Left kidney (tissue), 2 donors: ENCODE data around the gene TMPRSS6. TPM values are rescaled to one million over a fixed set of nuclear protein-coding genes. Genes with fewer than 3 reads are reported as not detected.

ENCODE experiments used
- DNase-seq: peaks from one replicate; pipeline ENCODE4 v3.0.0-alpha.2; 2013
- polyA plus RNA-seq: library from polyadenylated mRNA; unstranded; fragments of 120-200 nt; gene quantifications from one replicate; pipeline ENCODE4 v1.2.1, GENCODE V29; 2013; ENCODE audit not compliant: insufficient read length

The TMPRSS6 gene
- polyA plus RNA-seq, 1 donor, result 0.33 TPM

DNA sequence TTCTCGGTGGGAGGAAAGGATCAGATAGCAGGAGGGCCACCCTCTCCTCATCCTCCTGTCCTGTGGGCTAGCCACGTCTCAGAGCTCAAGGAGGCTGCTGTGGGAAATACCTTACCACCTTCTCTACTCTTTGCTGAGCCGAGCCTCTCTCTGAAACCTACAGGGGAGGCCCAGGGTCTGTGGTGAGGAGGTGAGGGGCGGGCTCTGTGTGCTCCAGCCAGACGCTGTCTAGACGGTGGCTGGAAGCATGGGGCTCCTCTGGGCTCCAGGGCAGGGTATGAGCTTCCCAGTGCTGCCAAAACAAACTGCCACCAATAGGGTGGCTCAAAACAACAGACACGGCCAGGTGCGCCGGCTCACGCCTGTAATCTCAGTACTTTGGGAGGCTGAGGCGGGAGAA, 5.5 kb upstream of the TMPRSS6 start:
- DNase-seq, result no peak

DNA sequence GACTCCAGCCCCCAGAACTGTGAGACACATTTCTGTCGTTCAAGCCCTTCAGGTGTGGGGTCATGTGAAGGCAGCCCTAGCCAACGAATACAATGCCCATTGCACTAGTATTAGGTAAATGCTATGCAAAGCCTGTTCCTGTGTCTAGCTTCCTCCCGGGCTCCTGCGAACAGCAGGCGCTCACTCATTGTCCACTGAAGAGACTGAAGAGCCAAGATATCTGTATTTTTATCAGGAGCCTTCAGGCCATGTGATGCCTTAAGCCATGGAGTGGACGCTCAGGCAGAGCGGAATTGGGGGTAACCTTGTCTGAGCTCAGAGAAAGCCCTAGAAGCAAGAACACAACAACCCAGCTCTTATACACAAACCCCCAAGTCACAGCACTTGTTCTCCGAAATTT, 4.2 kb upstream of the TMPRSS6 start:
- no peak for DNase-seq

DNA sequence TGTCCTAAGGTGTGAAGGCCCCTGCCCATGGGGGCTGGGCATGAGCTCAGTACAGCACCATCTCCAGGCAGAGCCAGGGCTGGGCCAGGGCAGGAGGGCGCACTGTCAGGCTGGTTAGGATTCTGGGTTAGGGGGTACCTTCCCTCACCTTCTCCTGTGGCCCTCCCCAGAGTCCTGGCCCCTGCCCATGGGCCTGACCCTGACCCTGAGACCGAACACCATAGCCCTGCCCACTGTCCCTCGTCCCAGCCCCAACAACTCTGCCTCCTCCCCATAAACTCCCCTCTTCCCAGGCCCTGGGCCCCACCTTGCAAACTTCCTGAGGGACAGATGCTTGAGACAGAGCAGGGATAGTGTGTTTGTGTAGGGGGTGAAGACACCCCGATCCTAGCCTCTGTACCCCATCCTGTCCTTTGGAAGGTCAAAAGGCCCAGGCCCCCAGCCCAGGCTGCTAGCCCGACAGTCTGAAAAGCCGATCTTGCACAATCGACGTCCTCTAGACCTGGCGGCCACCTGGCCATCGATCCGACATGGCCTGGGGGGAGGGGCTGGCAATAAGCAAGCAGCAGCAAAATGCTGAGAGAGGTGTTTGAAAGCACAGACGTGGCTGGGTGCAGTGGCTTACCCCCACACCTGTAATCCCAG, 2.7 kb upstream of the TMPRSS6 start:
- no peak for DNase-seq

DNA sequence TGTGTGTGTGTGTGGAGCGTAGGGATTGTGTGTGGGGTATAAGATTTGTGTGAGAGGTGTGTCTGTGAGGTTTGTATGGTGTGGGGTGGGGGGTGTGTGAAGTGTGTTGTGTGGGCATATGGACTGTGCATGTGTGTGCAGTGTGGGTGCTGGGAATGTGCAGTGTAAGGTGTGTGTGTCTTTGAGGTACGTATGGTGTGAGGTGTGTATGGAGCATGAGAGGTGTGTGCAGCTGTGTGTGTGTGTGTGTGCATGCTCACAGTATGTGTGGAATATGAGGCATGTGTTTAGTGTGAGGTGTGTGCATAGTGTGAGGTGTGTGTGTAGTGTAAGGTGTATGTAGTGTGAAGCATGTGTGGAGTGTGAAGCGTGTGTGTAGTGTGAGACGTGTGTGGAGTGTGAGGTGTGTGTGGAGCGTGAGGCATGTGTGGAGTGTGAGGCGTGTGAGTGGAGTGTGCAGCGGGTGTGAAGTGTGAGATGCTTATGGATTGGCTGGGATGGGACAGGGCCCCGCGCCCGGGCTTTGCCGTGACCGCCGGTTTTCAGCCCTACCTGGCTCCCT, 1.7 kb upstream of the TMPRSS6 start:
- no peak for DNase-seq

DNA sequence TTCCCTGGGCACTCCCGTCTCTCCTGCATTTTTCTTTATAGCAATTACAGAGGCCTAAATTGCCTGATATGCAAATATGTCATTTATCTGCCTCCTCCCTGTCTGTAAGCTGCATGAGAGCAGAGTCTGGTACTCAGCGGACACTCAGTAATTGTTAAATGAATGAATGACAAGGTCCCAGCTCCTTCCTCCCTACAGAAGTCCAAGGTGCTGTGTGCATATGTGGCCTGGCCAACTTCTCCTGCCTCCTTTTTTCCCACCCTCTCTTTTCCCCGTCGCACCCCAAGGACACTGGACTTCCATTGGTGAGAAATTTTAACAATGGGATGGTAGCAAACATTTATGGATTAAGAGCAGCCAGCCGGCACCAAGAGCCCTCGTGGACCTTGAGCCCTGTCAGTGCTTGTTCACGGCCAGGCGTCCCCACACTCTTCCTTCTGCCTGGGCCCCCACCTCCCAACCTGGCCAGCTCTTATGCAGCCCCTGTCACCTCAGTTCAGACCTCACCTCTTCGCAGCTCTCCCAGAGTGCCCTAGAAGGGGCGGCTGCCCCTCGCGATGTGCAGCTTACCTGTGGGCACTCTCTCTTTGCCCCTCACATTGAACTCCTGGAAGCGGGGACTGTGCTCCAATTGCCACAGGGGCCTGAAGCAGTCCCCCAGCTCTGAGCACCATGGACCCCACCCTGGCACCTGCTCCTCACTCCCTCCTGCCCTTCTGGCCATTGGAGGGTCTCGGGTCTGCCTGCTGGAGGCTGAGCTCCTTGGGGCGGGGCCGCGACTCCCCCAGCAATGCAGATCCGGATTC, 1.5 kb downstream of the TMPRSS6 start:
- DNase-seq, result no peak

DNA sequence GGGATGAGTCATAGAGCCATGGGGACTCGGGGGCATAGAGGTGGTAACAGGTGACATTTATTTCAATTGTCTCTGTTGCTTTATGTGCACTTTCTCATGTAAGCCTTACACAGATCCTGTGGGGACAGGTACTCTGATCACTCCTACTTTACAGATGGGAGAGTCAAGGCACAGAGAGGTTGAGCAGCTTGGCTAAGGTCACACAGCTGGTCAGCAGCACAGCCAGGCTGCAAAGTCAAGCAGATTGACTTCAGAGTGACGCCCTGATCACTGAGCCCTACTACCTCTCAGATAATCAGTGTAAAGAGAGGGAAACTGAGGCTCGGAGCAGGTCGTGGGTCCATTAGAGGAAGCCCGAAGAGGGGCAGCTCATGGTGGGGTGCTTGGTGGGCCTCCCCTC, 3.5 kb downstream of the TMPRSS6 start:
- no peak for DNase-seq

DNA sequence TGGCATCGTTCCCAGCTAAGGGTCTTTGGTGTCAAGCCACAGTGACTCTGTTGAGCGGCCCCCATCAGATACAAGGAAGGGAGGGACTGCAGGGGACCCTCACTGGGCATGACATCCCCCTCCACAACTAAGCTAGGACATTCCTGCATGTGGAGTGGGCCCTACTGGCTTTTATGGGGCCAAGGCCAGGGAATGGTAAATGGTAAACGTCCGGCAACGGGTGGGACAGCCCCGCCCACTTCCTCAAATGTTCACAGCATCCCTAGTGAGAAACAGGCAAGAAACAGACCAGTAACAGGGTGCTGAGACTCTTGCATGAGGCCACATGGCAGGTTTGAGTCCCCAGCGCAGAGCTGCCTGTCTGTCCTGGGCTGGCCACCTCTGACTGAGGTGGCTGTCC, 4.4 kb downstream of the TMPRSS6 start:
- DNase-seq, result no peak

DNA sequence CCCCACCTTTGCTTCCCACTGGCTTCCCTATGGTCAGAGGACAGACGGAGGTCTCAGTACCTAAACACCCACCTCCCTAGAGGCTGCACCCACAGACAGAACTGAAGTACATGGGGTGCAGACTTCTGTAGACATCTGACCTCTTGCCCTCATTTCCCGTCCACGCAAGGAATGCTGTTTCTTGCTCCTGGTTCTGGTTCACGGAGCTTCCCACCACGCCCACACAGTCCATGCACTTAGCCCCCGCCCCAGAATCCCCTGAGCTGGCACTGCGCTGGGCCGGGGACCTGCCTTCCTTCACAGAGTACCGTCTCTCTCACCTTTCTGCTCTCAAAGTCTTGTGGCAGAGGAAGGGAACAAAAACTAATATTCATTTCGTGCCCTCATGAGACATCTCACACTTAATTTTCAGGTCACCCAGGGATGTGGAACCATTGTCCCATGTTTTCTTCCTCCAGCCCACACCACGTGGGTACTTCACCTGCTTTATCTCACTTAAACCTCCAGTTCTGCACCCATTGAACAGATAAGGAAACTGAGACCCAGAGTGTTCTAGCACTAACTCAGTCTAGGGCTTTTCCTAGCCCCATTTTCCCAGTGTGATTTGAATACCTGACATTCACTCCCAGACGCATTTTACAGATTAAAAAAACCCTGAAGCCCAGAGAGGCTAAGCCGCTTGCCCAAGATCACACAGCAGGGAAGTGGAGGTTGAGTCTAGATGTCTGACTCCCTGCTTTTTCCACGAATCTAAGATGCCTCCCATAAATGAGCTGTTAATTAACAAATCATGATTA, 5.7 kb downstream of the TMPRSS6 start:
- no peak for DNase-seq

DNA sequence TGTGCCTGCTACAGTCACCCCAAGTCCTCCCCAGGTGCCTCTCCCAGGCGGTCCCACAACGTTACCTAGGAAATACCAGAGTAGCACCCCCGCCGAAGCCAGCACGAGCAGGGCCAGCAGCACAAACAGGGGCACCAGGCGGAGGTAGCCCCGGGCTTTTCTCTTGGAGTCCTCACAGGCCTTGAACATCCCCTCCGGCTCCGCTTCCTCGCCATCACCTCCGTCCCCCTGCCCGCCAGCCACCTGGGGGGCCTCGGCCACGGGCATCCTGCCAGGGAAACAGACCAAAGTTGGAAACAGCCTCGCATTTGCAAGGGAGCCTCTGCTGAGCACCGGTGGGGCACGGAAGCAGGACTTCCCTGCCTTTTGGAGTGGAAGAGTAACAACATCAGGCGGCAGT, 6.4 kb downstream of the TMPRSS6 start:
- no peak for DNase-seq

DNA sequence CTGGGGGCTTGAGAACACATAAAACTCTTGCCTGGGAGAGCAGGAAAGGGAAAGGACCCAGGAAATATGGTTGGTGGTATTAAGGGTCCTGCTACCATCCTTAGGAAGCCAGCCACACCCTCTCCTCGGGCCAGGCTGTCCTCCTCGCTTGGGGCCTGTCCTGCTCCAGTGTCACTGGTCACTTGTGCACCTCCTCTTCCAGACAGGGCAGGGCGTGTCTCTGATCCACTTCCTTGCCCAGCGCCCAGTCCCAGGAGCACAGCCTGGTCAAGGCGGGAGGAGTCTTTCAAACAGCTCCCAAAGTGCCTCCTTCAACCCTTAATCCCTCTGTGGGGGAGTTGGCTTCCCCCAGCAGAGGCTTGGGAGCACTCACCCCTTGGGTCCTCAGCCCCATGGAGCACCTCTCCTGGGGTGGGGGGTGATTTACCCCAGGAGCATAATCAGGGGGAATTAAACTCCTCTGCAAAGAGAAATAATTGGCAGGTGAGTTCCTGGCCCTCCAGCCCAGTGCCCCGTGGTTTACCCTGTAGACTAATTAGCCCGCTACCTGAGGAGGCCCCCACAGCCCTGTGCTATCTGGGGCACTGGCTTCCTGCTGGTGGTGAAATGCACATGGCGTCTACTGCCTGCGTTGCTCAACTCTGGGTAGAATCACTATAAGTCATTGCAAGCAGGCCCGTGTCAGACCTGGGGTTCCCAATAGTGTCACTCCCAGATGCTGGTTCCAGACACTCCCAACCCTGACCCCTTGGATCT, 8.0 kb downstream of the TMPRSS6 start:
- no peak for DNase-seq

DNA sequence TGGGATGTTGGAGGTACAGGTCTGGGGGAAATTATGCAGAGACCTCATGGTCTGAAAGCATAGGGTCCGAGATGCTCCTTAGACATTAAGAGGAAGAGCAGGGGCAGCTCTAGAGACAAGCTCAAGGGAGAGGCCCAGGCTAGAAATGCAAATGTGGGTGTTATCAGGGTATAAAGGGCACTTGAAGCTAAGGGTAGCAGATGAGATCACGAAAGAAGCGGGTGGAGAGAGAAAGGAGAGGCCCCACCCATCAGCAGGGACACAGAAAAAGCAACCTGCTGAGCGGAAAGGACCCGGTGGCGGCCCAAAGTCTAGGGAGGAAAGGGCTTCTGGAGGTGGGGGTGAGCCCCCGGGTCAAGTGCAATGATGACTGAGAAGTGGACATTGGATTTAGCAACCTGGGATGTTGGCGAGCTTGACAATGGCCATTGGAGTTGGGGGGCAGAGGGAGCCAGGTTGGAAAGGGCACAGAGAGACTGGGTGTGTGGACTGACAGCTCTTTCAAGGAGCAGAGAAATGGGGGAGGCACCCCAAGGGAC, 8.9 kb downstream of the TMPRSS6 start:
- no peak for DNase-seq

DNA sequence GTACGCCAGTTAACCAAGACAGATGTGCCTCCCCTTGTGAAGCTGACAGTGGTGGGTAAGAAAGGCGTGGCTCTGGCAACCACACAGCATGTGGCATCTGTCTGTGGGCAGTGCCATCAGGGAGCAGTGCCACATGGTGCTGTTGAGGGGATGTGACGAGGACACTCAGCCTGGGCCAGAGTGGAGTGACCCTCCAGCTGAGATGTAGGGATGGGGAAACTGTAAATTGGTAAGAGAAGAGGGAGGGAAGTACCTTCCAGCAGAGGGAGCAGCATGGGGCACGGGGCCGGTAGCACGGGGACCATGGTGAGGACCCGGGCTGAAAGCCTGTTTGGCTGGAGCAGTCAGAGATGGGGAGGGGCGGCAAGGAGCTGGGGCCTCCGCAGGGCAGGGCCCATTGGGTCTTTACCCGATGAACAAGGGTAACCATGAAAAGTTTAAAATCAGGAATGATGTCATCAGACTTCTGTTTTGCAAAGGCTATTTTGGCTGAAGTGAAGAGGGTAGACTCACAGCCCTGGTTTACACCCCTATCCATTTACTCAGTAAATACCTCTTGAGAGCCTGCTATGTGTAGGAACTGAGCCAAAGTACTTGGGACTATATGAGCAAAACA, 10.4 kb downstream of the TMPRSS6 start:
- no peak for DNase-seq

DNA sequence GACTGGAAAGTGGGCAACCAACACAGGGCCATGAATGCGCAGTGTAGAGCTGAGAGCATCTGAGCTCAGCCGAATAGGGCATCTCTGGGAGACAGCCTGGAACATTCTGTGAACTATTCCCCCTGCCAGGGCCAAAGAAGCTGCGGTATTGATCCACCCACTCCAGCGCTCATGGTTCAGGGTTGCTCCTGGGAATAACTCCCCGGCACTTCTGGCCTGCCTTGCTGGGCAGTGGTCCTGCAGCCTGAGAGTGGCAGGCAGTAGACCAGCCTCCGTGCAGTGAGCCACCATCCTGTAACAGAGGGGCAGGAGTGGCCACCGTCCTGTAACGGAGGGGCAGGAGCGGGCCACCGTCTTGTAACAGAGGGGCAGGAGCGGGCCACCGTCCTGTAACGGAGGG, 12.2 kb downstream of the TMPRSS6 start:
- no peak for DNase-seq

DNA sequence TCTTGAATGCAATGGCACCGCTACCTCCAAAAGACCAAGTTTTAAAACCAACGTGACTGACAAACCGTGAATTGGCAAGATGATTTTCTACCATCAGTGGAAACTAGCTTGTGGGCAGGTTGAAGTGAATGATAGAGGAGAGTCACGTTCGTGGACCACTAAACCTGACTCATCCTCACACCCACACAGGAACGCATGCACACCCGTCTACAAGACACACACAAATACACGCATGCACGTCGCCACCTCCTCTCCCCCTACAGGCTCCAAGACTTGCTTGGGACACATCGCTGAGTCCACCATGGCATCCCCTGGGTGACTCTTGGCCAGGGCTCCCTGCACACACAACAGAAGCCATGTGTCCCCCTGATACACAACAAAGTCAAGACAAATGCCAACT, 14.4 kb downstream of the TMPRSS6 start:
- DNase-seq, result no peak

DNA sequence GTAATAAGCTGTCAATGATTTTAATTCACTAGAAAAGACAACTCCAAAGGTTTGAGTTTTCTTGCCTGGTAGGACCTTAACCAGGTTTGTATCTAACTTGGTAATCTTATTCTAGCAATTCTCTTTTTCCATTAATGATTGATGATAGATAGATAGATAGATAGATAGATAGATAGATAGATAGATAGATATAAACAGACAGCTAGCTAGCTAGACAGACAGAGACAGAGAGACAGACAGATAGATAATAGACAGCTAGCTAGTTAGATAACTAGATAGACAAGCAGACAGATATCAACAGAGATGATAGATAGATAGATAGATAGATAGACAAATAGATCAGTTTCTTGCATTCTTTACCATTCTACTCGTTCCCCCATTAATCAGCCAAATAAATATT, 15.3 kb downstream of the TMPRSS6 start:
- DNase-seq, result no peak

DNA sequence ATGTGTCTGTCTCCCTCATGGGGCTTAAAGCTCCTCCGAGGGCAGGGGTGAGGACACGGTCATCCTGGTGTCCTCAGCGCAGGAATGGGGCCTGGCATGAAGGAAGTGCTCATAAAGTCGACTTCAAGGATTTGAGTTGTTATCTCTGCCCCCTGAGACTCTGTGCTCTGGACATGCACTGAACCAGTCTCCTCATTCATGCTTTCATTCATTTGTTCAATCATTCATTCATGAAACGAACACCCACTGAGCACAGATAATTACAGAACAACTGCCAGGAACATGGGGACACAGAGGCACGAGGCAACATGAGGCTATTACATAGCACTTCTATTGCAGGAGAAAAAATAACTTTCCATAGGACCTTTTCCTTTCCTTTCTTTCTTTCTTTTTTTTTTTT, 16.5 kb downstream of the TMPRSS6 start:
- no peak for DNase-seq

DNA sequence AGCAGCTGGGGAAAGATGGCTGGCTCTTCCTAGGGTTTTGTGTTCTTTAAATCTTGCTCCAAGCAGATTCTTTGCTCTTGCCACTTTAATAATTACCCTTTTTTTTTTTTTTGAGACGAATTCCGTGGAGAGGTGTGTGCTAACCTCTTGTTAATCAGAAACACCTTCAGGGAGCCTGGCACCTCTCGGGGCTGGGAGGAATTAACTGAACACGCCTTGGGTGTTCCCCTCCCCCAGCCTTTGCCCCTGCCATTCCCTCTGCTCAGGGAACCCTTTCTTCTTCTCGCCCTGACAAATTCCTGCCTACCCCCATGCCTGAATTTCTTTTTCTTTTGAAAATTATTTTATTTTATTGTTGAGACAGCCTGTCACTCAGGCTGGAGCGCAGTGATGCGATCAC, 17.5 kb downstream of the TMPRSS6 start:
- DNase-seq, result no peak

DNA sequence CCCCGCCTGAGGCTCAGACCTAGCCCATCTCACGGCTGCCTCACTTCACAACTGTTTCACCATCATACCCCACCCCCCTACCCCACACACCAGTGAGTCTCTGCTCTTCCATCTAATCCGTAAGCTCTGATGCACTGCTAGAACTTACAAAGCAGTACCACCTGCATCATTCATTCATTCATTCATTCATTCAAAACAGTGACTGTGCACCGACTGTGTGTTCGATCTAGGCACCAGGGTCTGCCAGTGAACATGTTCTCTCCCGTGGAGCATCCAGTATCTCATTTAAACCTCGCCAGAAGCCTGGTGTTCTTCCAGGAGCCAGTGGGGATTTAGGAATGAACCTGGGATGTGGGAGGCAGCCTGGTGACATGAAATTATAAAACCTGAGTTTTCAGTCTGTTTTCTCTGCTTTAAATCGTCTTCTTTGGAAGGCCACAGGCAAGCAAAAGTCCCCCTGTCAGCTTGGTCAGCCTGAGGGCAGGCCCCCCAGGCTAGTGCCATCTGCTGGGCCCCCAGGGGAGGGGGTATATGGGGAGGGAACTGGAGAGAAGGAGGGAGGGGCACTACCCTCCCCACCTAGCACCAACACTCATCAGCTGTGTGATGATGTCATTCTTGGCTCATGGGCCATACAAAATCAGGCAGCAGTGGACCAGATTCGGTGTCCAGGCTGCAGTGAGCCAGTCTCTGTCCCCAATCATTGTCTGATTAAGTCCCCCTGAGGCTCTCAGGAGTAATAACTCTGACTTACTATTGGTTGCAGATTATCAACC, 18.4 kb downstream of the TMPRSS6 start:
- no peak for DNase-seq

DNA sequence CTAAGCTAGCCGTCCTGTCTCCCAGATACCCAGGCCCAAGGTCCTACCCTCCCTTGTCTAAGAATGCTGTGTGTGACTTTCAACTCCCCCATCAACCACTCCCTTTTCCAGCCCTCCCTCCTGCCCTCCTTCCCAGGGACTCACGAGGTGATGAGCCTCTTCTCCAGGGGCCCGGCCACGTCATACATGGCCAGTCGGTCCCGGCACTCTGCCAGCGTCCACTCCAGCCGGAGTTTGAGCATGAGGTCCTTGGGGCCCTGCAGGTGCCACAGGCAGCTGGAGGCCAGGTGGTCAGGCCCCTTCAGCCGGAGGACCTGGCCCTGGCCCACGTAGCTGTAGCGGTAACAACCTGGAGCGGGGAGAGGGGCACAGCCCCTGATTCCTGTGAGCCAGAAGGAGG, 20.1 kb downstream of the TMPRSS6 start:
- DNase-seq, result no peak

DNA sequence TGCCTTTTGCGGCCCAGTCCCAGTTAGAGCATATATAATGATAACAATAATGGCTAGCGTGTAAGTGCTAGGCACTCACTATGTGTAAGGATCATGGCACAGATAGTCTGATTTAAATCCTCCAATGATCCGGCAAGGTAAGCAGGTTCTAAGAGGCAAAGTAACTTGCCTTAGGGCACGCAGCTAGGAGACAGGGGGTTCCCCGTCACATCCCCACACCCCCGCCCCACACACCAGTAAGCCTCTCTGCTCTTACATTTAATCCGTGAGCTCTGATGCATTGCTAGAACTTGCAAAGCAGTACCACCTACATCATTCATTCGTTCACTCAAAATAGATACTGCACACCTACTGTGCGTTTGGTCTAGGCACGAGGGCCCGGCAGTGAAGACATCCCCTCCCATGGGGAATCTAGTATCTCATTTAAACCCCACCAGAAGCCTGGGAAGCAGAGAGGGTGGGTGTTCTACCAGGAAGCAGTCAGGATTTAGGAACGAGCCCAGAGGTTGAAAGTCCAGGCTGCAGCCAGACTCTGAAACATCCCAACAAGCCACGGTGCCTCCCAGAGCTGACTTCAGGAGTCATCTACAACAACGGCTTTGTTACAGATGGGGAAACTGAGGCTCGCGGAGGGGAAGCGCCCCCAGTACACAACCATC, 20.6 kb downstream of the TMPRSS6 start:
- no peak for DNase-seq
